ENCODE data around the gene CDS1.

CDS1 gene

DNA sequence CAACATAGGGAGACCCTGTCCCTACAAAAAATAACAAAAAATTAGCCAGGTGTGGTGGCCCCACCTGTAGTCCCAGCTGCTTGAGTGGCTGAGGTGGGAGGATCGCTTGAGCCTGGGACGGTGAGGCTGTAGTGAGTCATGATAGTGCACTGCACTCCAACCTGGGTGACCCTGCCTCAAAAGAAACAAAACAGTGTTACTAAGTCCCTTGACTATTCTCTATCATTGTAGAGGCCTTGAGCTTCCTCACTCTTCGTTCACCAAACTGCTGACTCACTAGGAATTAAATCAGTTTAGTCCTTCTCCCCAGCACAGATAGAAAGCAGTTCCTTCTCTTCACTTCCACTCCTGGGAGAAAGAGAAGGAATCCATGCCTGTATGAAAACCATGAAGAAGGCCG, 14.5 kb downstream of the CDS1 start:
- H3K9me3 ChIP-seq (replicated peaks; ENCODE audit: insufficient read depth, low read length), result no peaks in the 10 kb centered on the region
- H3K4me1 ChIP-seq (ENCODE audit: low read length), result no peaks in the 10 kb centered on the region
- H3K27me3 ChIP-seq (replicated peaks; ENCODE audit: insufficient read depth, low read length), result no peaks in the 10 kb centered on the region
- no peaks in the 10 kb centered on the region for H4K20me1 ChIP-seq (ENCODE audit: insufficient read depth, low read length)
- H3F3A ChIP-seq (ENCODE audit: insufficient read depth, low read length), result no peaks in the 10 kb centered on the region
- no peaks in the 10 kb centered on the region for H3K9me2 ChIP-seq (replicated peaks; ENCODE audit: insufficient read depth, low read length)
- H3K9ac ChIP-seq (ENCODE audit: low read length), result no peak overlapping the region
- peaks cover 25% of the 10 kb centered on the region for H3K79me2 ChIP-seq (ENCODE audit: low read length)
- no peak for TF ChIP-seq EZH2 (optimal IDR thresholded peaks at IDR 0.05; ENCODE audit: low read depth, low read length)
- TF ChIP-seq EZH2phosphoT487 (IDR thresholded peaks at IDR 0.05; ENCODE audit: low read length), result no peak
- TF ChIP-seq CTCF (IDR thresholded peaks at IDR 0.05; ENCODE audit: low read length), result no peak
- no peak overlapping the region for H3K4me3 ChIP-seq (ENCODE audit: low read length)
- no peak for DNase-seq
- H3K4me2 ChIP-seq (ENCODE audit: low read depth, low read length), result no peak overlapping the region
- H3K27ac ChIP-seq (ENCODE audit: low read length), result no peak overlapping the region
- no peaks in the 10 kb centered on the region for H3K36me3 ChIP-seq (replicated peaks; ENCODE audit: insufficient read depth, low read length)
- H2AFZ ChIP-seq (ENCODE audit: low read length), result no peak overlapping the region

GRCh38 chr4:84606645-84607044, 23.7 kb downstream of the CDS1 start:
- H4K20me1 ChIP-seq (ENCODE audit: insufficient read depth, low read length), result no peaks in the 10 kb centered on the region
- TF ChIP-seq CTCF (IDR thresholded peaks at IDR 0.05; ENCODE audit: low read length) (no peak), EZH2phosphoT487 (IDR thresholded peaks at IDR 0.05; ENCODE audit: low read length) (no peak), EZH2 (optimal IDR thresholded peaks at IDR 0.05; ENCODE audit: low read depth, low read length) (no peak)
- H3K4me3 ChIP-seq (ENCODE audit: low read length), result no peak overlapping the region
- H3K4me1 ChIP-seq (ENCODE audit: low read length), result no peaks in the 10 kb centered on the region
- H3K9me3 ChIP-seq (replicated peaks; ENCODE audit: insufficient read depth, low read length), result no peaks in the 10 kb centered on the region
- no peaks in the 10 kb centered on the region for H3F3A ChIP-seq (ENCODE audit: insufficient read depth, low read length)
- no peaks in the 10 kb centered on the region for H3K27me3 ChIP-seq (replicated peaks; ENCODE audit: insufficient read depth, low read length)
- no peak overlapping the region for H3K4me2 ChIP-seq (ENCODE audit: low read depth, low read length)
- DNase-seq, result no peak
- H3K27ac ChIP-seq (ENCODE audit: low read length), result no peak overlapping the region
- no peak overlapping the region for H2AFZ ChIP-seq (ENCODE audit: low read length)
- H3K9me2 ChIP-seq (replicated peaks; ENCODE audit: insufficient read depth, low read length), result no peaks in the 10 kb centered on the region
- H3K9ac ChIP-seq (ENCODE audit: low read length), result no peak overlapping the region
- H3K36me3 ChIP-seq (replicated peaks; ENCODE audit: insufficient read depth, low read length), result no peaks in the 10 kb centered on the region
- no peaks in the 10 kb centered on the region for H3K79me2 ChIP-seq (ENCODE audit: low read length)

- no peak overlapping the region for H3K27ac ChIP-seq (ENCODE audit: low read length)
- no peaks in the 10 kb centered on the region for H3K9me2 ChIP-seq (replicated peaks; ENCODE audit: insufficient read depth, low read length)
- no peak for TF ChIP-seq CTCF (IDR thresholded peaks at IDR 0.05; ENCODE audit: low read length)
- TF ChIP-seq EZH2phosphoT487 (IDR thresholded peaks at IDR 0.05; ENCODE audit: low read length), result no peak
- no peak for TF ChIP-seq EZH2 (optimal IDR thresholded peaks at IDR 0.05; ENCODE audit: low read depth, low read length)
- H3K27me3 ChIP-seq (replicated peaks; ENCODE audit: insufficient read depth, low read length), result no peaks in the 10 kb centered on the region
- H4K20me1 ChIP-seq (ENCODE audit: insufficient read depth, low read length), result no peaks in the 10 kb centered on the region
- no peak for DNase-seq
- no peak overlapping the region for H3K9ac ChIP-seq (ENCODE audit: low read length)
- H3K79me2 ChIP-seq (ENCODE audit: low read length), result no peaks in the 10 kb centered on the region
- H3K4me1 ChIP-seq (ENCODE audit: low read length), result no peaks in the 10 kb centered on the region
- no peaks in the 10 kb centered on the region for H3K9me3 ChIP-seq (replicated peaks; ENCODE audit: insufficient read depth, low read length)
- H3K4me2 ChIP-seq (ENCODE audit: low read depth, low read length), result no peak overlapping the region
- no peaks in the 10 kb centered on the region for H3K36me3 ChIP-seq (replicated peaks; ENCODE audit: insufficient read depth, low read length)
- no peak overlapping the region for H3K4me3 ChIP-seq (ENCODE audit: low read length)
- no peak overlapping the region for H2AFZ ChIP-seq (ENCODE audit: low read length)
- H3F3A ChIP-seq (ENCODE audit: insufficient read depth, low read length), result no peaks in the 10 kb centered on the region
Measured at GRCh38 chr4:84611531-84611930, 28.6 kb downstream of the CDS1 start.
